HepG2 (cell line): ENCODE data around the gene CEL. TPM values are rescaled to one million over a fixed set of nuclear protein-coding genes. Genes with fewer than 3 reads are reported as not detected.

Experiments used
- ARNTL ChIP-seq: sonication (generic); formaldehyde crosslinking; IDR thresholded peaks from 2 replicates; pipeline ENCODE4 v1.4.0; 2020; ENCODE audit warnings: mild to moderate bottlenecking, missing genetic modification reagents
- CREM ChIP-seq, 2 experiments: sonication (generic) in 1 of 2; formaldehyde crosslinking in 1 of 2; IDR thresholded peaks; 2 replicates each; pipeline versions ENCODE4 v1.4.0 to v1.6.1; 2016 to 2020; ENCODE audit warnings: antibody characterized with exemption in 1 of 2, mild to moderate bottlenecking in 1 of 2, missing genetic modification reagents in 1 of 2
- GLMP ChIP-seq: sonication (generic); formaldehyde crosslinking; IDR thresholded peaks from 2 replicates; pipeline ENCODE4 v1.9.0; 2021; ENCODE audit warnings: missing genetic modification reagents, mild to moderate bottlenecking, borderline replicate concordance
- HCFC1 ChIP-seq: fragments of 150-350 bp; IDR thresholded peaks from 2 replicates; pipeline ENCODE4 v1.6.1; 2014; ENCODE audit warnings: low read depth, low read length
- HDAC2 ChIP-seq: sonication (generic); formaldehyde crosslinking; IDR thresholded peaks from 2 replicates; pipeline ENCODE4 v1.4.0; 2020; ENCODE audit warnings: missing genetic modification reagents
- MEIS2 ChIP-seq: sonication (generic); formaldehyde crosslinking; IDR thresholded peaks from 2 replicates; pipeline ENCODE4 v1.9.0; 2021; ENCODE audit warnings: mild to moderate bottlenecking, missing genetic modification reagents
- TEF ChIP-seq: sonication (generic); formaldehyde crosslinking; IDR thresholded peaks from 2 replicates; pipeline ENCODE4 v1.5.0; 2020; ENCODE audit warnings: missing genetic modification reagents
- TFDP1 ChIP-seq: IDR thresholded peaks from 2 replicates; pipeline ENCODE4 v1.6.1; 2016; ENCODE audit warnings: missing compliant biosample characterization, missing genetic modification reagents, borderline replicate concordance
- THAP7 ChIP-seq: sonication (generic); formaldehyde crosslinking; IDR thresholded peaks from 2 replicates; pipeline ENCODE4 v1.8.1; 2023; ENCODE audit warnings: mild to moderate bottlenecking, missing genetic modification reagents
- U2AF1 ChIP-seq: fragments of 200-400 bp; formaldehyde crosslinking; optimal IDR thresholded peaks from 2 replicates; pipeline ENCODE3; 2017; ENCODE audit warnings: mild to moderate bottlenecking, low read depth, low read length
- XBP1 ChIP-seq: sonication (generic); formaldehyde crosslinking; IDR thresholded peaks from 2 replicates; pipeline ENCODE4 v1.5.0; 2020; ENCODE audit warnings: missing genetic modification reagents
- ZBTB10 ChIP-seq: sonication (generic); formaldehyde crosslinking; IDR thresholded peaks from 2 replicates; pipeline ENCODE4 v1.4.0; 2020; ENCODE audit warnings: missing genetic modification reagents, borderline replicate concordance
- ZBTB43 ChIP-seq: sonication (generic); formaldehyde crosslinking; conservative IDR thresholded peaks from 2 replicates; pipeline ENCODE4 v1.4.0; 2020; ENCODE audit warnings: missing genetic modification reagents
- ZFP91 ChIP-seq: sonication (generic); formaldehyde crosslinking; IDR thresholded peaks from 2 replicates; pipeline ENCODE4 v1.9.0; 2022; ENCODE audit warnings: missing genetic modification reagents, mild to moderate bottlenecking, borderline replicate concordance
- ZFX ChIP-seq: sonication (generic); formaldehyde crosslinking; IDR thresholded peaks from 2 replicates; pipeline ENCODE4 v1.4.0; 2020; ENCODE audit warnings: mild to moderate bottlenecking, low read depth, missing genetic modification reagents, moderate library complexity
- ZNF10 ChIP-seq: sonication (generic); formaldehyde crosslinking; IDR thresholded peaks from 2 replicates; pipeline ENCODE4 v1.4.0; 2020; ENCODE audit warnings: mild to moderate bottlenecking, low read depth, missing genetic modification reagents, borderline replicate concordance
- ZNF83 ChIP-seq: sonication (generic); formaldehyde crosslinking; IDR thresholded peaks from 2 replicates; pipeline ENCODE4 v1.4.0; 2020; ENCODE audit warnings: missing genetic modification reagents, mild to moderate bottlenecking, borderline replicate concordance
- ZNF839 ChIP-seq: sonication (generic); formaldehyde crosslinking; IDR thresholded peaks from 2 replicates; pipeline ENCODE4 v1.4.0; 2020; ENCODE audit warnings: missing genetic modification reagents, mild to moderate bottlenecking, borderline replicate concordance
- polyA plus RNA-seq, 8 experiments: library from polyadenylated mRNA; depleted of rRNA in 3 of 8; stranded (reverse) in 7 of 8; unstranded in 1 of 8; fragments of >200 nt; fragmentation: Illumina TruSeq in 4 of 8; extraction: Trizol in 4 of 8; gene quantifications; 2 replicates each; pipeline versions ENCODE4 v1.2.1 to v1.2.3, GENCODE V29; 2011 to 2016; ENCODE audit warnings: low read depth in 4 of 8, missing spikeins in 1 of 8, mixed read lengths in 1 of 8; ENCODE audit not compliant: insufficient read depth in 1 of 8
- total RNA-seq, 5 experiments: library from RNA; depleted of rRNA; stranded (reverse); fragments of >200 nt; fragmentation: Illumina TruSeq; extraction: Trizol; gene quantifications; 2 replicates each; pipeline ENCODE4 v1.2.3, GENCODE V29; 2016; ENCODE audit warnings: low read depth in 1 of 5

Gene CEL
- total and polyA plus RNA-seq, 2 of the 13 experiments (the other 11 are each of a cell fraction or from before 2014, with no cell fraction given): 0.63 to 1.5 TPM

GRCh38 chr9:133030317-133031129 is 31.3 kb upstream of the CEL start, which contains the start of gene GTF3C5 (continued):
- TF ChIP-seq ZBTB43 (CRISPR knock-in tag): 0 out of 2 replicates have a peak, but pooled peaks have one; percentile 2
- TF ChIP-seq XBP1 (CRISPR knock-in tag): no peak
- no peak for TF ChIP-seq ZNF83 (CRISPR knock-in tag)
- TF ChIP-seq ZNF10 (CRISPR knock-in tag): no peak
- peak; percentile 59; the same call in 1 of the 2 replicates for TF ChIP-seq MEIS2 (CRISPR knock-in tag)
- no peak for TF ChIP-seq ARNTL (CRISPR knock-in tag)
- TF ChIP-seq U2AF1: peak; percentile 75
- TF ChIP-seq HDAC2 (CRISPR knock-in tag): peak; percentile 85; the same call in 1 of the 2 replicates
- TF ChIP-seq HCFC1: peak; percentile 60
- no peak for TF ChIP-seq ZBTB10 (CRISPR knock-in tag)
- no peak for TF ChIP-seq TEF
- peak; percentile 95 for TF ChIP-seq TFDP1 (CRISPR knock-in tag)
- TF ChIP-seq ZFX: peak; percentile 88
- TF ChIP-seq ZFP91 (CRISPR knock-in tag): peak; percentile 77
- TF ChIP-seq GLMP (CRISPR knock-in tag): no peak
- TF ChIP-seq ZNF839 (CRISPR knock-in tag): no peak
- 0 out of 2 replicates have a peak, but pooled peaks have one; percentile 20 for TF ChIP-seq THAP7 (CRISPR knock-in tag)
- peak; percentile 61 for TF ChIP-seq CREM (IDR thresholded peaks at IDR 0.05)
- no peak for TF ChIP-seq CREM (CRISPR knock-in tag; IDR thresholded peaks at IDR 0.05)
